Gastroesophageal sphincter (tissue), 3 donors: ENCODE data around the gene BDP1.

ENCODE experiments used
- CTCF ChIP-seq, 4 experiments: fragments of 200-600 bp in 2 of 4; fragments of 450-650 bp in 2 of 4; sonication (generic) in 1 of 4; IDR thresholded peaks; one replicate each; pipeline ENCODE4 v1.5.1; 2017 to 2019; ENCODE audit warnings: antibody characterized with exemption in 4 of 4, mild to moderate bottlenecking in 2 of 4, moderate library complexity in 2 of 4
- EP300 ChIP-seq: sonication (generic); formaldehyde crosslinking; IDR thresholded peaks from one replicate; pipeline ENCODE4 v1.6.1; 2017; ENCODE audit warnings: antibody characterized with exemption, mild to moderate bottlenecking

DNA sequence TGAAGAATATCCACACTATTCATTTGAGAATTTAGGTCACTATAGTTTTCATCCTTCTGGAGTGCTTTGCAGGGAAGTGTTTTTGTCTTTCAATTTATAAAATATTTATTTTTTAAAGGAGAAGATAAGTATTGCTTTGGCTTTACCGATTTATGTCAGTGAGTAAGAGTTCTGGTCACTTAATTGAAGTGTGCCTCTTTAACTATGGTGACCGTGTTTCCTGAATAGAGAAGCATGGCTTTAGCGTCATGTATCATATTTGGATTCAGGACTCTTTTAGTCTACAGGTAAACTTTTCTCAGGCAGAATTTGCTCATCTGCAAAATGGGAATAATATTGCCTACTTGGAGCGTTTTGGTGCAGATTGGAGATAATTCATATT, 902 bp downstream of the BDP1 start:
- TF ChIP-seq CTCF (IDR thresholded peaks at IDR 0.05) (no peak), EP300 (no peak)
